ENCODE results near the gene CCDC172.
A peak's percentile ranks its signal among the peaks of the same experiment; 100 is the strongest.
"Not testable (repeated sequence)": the region's sequence is repeated elsewhere in the genome, so short reads cannot be mapped to it uniquely, and the experiment has no call there.

CCDC172 gene

DNA sequence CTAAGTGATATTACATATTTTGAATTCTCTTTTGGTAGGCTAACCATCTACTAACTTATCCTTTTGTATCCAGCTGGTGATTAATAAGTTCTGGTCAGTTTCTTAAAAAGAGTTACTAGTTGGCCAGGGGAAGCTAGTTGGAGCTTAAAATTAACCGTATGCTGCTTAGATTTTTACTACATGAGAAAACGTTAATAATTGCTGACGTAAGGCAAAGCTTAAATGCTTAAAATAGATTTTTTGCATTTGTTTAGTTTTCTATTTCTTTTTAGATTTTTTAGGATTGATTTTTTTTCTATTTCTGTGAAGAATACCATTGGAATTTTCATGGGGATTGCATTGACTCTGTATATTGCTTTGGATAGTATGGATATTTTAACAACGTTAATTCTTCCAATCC lies 32.6 kb downstream of the CCDC172 start:
- no peak for DNase-seq (ENCODE audit: low read depth)
- no peak for TF ChIP-seq CTCF (IDR thresholded peaks at IDR 0.05; ENCODE audit: low read depth, low read length, missing control alignments)
- no peak overlapping the region for H3K4me3 ChIP-seq (ENCODE audit: low read depth, low read length)

DNA sequence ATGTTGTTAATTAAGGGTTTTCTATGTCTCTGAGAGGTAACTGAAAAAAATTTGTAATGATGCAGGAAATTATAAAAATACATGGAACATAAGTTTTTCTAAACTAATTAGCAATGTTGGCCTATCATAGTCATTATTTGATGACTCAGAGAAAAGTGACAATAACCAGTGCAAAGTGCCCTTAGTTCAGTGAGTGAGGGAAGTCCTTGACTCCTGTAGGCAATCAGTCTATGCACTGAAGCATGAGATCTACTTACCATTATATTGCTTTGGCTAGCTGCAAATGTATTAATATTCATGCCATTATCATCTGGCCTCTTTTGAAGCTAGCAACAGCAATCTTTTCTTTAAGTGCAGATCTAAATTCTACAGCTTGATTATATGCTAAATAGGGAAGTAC lies 40.6 kb downstream of the CCDC172 start:
- no peak for DNase-seq (ENCODE audit: low read depth)
- no peak overlapping the region for H3K4me3 ChIP-seq (ENCODE audit: low read depth, low read length)
- no peak for TF ChIP-seq CTCF (IDR thresholded peaks at IDR 0.05; ENCODE audit: low read depth, low read length, missing control alignments)

- no peak for TF ChIP-seq CTCF (IDR thresholded peaks at IDR 0.05; ENCODE audit: low read depth, low read length, missing control alignments)
- H3K4me3 ChIP-seq (ENCODE audit: low read depth, low read length): no peak overlapping the region
- no peak for DNase-seq (ENCODE audit: low read depth)
Measured at GRCh38 chr10:116371737-116372136, 47.5 kb downstream of the CCDC172 start.

DNA sequence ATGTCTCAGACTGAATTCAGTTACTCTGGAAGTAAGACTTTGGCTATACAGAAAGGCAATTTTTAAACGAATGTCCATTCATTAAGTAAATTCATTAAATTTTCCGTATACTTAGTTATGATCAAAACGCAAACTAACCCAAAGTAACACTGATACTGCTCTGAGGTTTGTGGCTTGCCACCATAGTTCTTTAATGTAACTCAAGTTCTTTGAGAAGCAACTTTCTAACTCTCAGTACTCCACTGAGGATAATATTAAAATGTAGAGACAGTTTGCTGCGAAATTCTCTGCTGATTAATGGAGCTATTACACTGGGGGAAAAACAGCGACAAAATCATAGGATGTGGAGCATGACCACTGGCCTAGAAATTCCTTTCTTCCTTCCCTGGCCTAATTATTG lies 58.0 kb downstream of the CCDC172 start:
- no peak for TF ChIP-seq CTCF (IDR thresholded peaks at IDR 0.05; ENCODE audit: low read depth, low read length, missing control alignments)
- DNase-seq (ENCODE audit: low read depth): no peak
- no peak overlapping the region for H3K4me3 ChIP-seq (ENCODE audit: low read depth, low read length)

DNA sequence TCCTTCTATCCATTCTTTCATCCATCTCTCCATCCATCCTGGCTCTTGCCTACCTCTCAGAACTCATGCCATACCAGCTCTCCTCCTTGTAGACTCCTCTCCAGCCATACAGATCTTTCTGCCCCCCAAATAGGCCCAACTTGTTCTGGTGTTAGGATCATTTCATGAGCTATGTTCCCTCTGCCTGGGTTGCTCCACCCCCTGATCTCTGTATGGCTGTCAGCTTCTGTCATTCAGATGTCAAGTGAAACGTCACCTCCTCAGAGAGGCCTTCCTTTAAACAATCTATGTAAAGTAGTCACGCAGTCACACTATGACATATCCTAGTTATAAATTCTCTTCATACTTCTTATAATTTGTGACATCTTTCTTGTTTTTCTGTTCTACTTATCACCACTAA lies 61.1 kb downstream of the CCDC172 start:
- no peak overlapping the region for H3K4me3 ChIP-seq (ENCODE audit: low read depth, low read length)
- no peak for DNase-seq (ENCODE audit: low read depth)
- TF ChIP-seq CTCF (IDR thresholded peaks at IDR 0.05; ENCODE audit: low read depth, low read length, missing control alignments): no peak

- H3K4me3 ChIP-seq (ENCODE audit: low read depth, low read length): no peak overlapping the region
- peak; percentile 36 for TF ChIP-seq CTCF (IDR thresholded peaks at IDR 0.05; ENCODE audit: low read depth, low read length, missing control alignments)
- DNase-seq (ENCODE audit: low read depth): no peak
Measured at GRCh38 chr10:116385994-116386809, 62.0 kb downstream of the CCDC172 start.

DNA sequence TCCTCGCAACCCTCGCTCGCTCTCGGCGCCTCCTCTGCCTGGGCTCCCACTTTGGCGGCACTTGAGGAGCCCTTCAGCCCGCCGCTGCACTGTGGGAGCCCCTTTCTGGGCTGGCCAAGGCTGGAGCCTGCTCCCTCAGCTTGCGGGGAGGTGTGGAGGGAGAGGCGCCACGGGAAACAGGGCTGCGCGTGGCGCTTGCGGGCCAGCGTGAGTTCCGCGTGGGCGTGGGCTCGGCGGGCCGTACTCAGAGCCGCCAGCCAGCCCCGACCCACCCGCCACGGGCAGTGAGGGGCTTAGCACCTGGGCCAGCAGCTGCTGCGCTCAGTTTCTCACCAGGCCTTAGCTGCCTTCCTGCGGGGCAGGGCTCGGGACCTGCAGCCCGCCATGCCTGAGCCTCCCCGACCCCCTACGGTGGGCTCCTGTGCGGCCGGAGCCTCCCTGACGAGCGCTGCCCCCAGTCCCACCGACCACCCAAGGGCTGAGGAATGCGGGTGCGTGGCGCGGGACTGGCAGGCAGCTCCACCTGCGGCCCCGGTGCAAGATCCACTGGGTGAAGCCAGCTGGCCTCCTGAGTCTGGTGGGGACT lies 69.1 kb downstream of the CCDC172 start:
- H3K4me3 ChIP-seq (ENCODE audit: low read depth, low read length); DNase-seq (ENCODE audit: low read depth): not testable (repeated sequence)
